ENCODE results near the gene SYK. TPM values are rescaled to one million over a fixed set of nuclear protein-coding genes. Genes with fewer than 3 reads are reported as not detected.

Gene SYK
- polyA plus RNA-seq, 3 donors: 25.0 to 32.4 (median 28.3) TPM

DNA sequence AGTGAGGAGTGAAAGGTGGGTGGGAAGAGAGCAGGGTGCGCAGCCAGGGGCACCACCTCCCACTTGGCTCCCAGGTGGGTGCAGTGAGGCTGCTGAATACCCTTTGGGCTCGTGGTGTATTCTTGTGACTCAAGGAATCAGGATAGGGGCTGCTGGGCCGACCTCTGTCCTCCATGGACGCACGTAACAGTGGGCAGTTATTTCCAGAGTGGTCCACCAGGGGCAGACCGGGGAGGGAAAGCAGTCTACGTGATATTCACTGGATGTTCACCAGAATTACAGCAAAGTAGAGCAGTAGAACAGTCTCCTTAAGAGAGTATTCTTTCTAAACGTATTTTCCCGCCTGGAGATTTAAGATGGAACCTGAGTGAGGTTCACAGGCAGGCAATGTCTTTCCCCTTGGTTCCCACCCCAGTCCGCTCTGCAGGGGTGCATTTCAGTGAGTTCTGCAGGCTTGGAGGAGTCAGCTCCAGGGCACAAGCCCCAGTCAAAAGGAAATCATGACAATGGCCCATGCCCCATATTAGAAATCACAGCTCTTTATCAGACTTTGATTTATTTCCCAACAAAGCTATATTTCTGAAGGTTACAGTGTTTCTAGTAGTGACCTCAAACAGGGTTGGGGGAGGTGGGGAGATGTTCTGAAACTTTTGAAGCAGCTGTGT is 88.7 kb downstream of the SYK start:
- no peak for DNase-seq (ENCODE audit: extremely low read depth in 1 of 11, low read depth in 9 of 11, low spot score in 4 of 11)

GRCh38 chr9:90891308-90892040 is 89.9 kb downstream of the SYK start:
- DNase-seq (ENCODE audit: extremely low read depth in 1 of 11, low read depth in 9 of 11, low spot score in 4 of 11): no peak

GRCh38 chr9:90892918-90893317 is 91.3 kb downstream of the SYK start:
- DNase-seq (ENCODE audit: extremely low read depth in 1 of 11, low read depth in 9 of 11, low spot score in 4 of 11): no peak

GRCh38 chr9:90893706-90894105 is 92.1 kb downstream of the SYK start:
- no peak for DNase-seq (ENCODE audit: extremely low read depth in 1 of 11, low read depth in 9 of 11, low spot score in 4 of 11)

- DNase-seq (ENCODE audit: extremely low read depth in 1 of 11, low read depth in 9 of 11, low spot score in 4 of 11): no peak
Observed at GRCh38 chr9:90894986-90895687, 93.5 kb downstream of the SYK start.

- DNase-seq (ENCODE audit: extremely low read depth in 1 of 11, low read depth in 9 of 11, low spot score in 4 of 11): no peak
Observed at GRCh38 chr9:90895786-90896185, 94.2 kb downstream of the SYK start.

- no peak for DNase-seq (ENCODE audit: extremely low read depth in 1 of 11, low read depth in 9 of 11, low spot score in 4 of 11)
Observed at GRCh38 chr9:90896231-90896630, 94.6 kb downstream of the SYK start.

- no peak for DNase-seq (ENCODE audit: extremely low read depth in 1 of 11, low read depth in 9 of 11, low spot score in 4 of 11)
Observed at GRCh38 chr9:90898228-90898627, 96.6 kb downstream of the SYK start.

- no peak for DNase-seq (ENCODE audit: extremely low read depth in 1 of 11, low read depth in 9 of 11, low spot score in 4 of 11)
Observed at GRCh38 chr9:90899287-90899686, 97.7 kb downstream of the SYK start.

GRCh38 chr9:90900130-90900529 is 98.5 kb downstream of the SYK start:
- no peak for DNase-seq (ENCODE audit: extremely low read depth in 1 of 11, low read depth in 9 of 11, low spot score in 4 of 11)

DNA sequence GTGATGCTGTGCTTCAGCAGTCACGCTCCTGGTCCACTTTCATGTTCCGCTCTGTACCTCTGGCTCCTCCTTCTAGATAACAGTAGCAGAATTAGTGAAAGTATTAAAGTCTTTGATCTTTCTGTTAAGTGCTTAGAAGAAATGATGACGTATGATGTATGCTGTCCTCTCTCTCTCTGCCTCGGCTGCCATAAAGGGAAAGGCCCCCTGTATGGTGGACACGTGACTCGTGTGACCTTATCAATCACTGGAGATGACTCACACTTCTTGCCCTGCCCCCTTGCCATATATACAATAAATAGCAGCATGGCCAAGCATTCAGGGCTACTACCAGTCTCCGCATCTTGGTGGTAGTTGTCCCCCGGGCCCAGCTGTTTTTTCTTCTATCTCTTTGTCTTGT is 100.3 kb downstream of the SYK start:
- DNase-seq (ENCODE audit: extremely low read depth in 1 of 11, low read depth in 9 of 11, low spot score in 4 of 11): no peak

GRCh38 chr9:90903766-90904424 is 102.3 kb downstream of the SYK start:
- DNase-seq (ENCODE audit: extremely low read depth in 1 of 11, low read depth in 9 of 11, low spot score in 4 of 11): no peak

- DNase-seq (ENCODE audit: extremely low read depth in 1 of 11, low read depth in 9 of 11, low spot score in 4 of 11): no peak
Observed at GRCh38 chr9:90904706-90905478, 103.3 kb downstream of the SYK start.

DNA sequence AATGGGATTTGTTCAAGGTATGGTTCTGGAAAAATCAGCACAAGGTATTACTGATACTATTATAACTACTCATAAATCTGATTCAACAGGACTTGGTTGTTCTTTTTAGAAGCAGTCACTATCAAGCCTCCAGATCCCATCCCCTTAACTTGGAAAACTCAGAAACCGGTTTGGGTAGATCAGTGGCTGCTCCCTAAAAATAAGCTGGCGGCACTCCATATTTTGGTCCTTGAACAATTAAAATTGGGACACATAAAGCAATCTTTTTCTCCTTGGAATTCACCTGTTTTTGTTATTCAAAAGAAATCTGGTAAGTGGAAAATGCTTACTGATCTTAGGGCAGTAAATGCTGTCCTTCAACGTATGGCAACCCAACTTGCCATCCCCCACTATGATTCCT is 104.2 kb downstream of the SYK start:
- no peak for DNase-seq (ENCODE audit: extremely low read depth in 1 of 11, low read depth in 9 of 11, low spot score in 4 of 11)

GRCh38 chr9:90906316-90907055 is 104.9 kb downstream of the SYK start:
- no peak for DNase-seq (ENCODE audit: extremely low read depth in 1 of 11, low read depth in 9 of 11, low spot score in 4 of 11)

GRCh38 chr9:90907056-90907445 is 105.4 kb downstream of the SYK start:
- DNase-seq (ENCODE audit: extremely low read depth in 1 of 11, low read depth in 9 of 11, low spot score in 4 of 11): no peak

- no peak for DNase-seq (ENCODE audit: extremely low read depth in 1 of 11, low read depth in 9 of 11, low spot score in 4 of 11)
Observed at GRCh38 chr9:90907790-90908189, 106.2 kb downstream of the SYK start.

DNA sequence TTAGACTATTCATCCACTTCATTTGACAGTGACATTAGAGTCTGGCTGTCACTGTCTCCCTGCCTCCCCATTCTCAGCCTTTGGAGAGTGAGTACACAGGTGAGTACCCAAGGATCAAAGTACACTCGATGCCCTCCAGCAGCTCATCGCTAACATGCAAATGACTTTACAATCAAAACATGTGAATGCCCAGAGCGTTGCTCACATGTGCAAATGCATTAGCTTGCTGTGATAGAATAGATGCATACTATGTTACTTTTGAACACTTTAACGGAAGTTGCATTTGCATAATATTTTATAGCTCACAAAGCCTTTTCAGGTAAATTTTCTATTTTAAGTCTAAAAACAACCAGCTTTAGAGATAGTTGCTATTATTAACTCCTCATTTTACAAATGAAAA is 107.6 kb downstream of the SYK start:
- no peak for DNase-seq (ENCODE audit: extremely low read depth in 1 of 11, low read depth in 9 of 11, low spot score in 4 of 11)

Data from renal cortex interstitium (tissue), 11 donors.